Prostate gland (tissue), 2 donors: Measurements from ENCODE around the gene CHAF1A. TPM values are rescaled to one million over a fixed set of nuclear protein-coding genes. Genes with fewer than 3 reads are reported as not detected.

Experiments
- DNase-seq: peaks from one replicate; pipeline ENCODE4 v3.0.0-alpha.2; 2019; ENCODE audit warnings: low spot score
- H3K27ac ChIP-seq, 2 donors: fragments of 200-600 bp; sonication (generic); 2 replicates each; pipeline ENCODE4 v1.5.1; 2017 to 2019
- H3K27me3 ChIP-seq: fragments of 200-600 bp; sonication (generic); replicated peaks from 2 replicates; pipeline ENCODE4 v1.5.1; 2019; ENCODE audit not compliant: insufficient read depth
- H3K36me3 ChIP-seq, 2 donors: fragments of 200-600 bp; sonication (generic); 1 replicate in 1 of 2; 2 replicates in 1 of 2; pipeline versions ENCODE4 v1.5.1 to v1.8.1; 2017 to 2019
- H3K4me1 ChIP-seq: fragments of 200-600 bp; sonication (generic); replicated peaks from 2 replicates; pipeline ENCODE4 v1.5.1; 2019
- H3K4me3 ChIP-seq, 2 donors: fragments of 200-600 bp; sonication (generic); 2 replicates each; pipeline ENCODE4 v1.5.1; 2017 to 2019
- H3K9me3 ChIP-seq: fragments of 200-600 bp; sonication (generic); 2 replicates; pipeline ENCODE4 v1.5.1; 2017
- POLR2A ChIP-seq: fragments of 450-650 bp; IDR thresholded peaks from one replicate; pipeline ENCODE4 v1.6.1; 2016; ENCODE audit warnings: antibody characterized with exemption, mild to moderate bottlenecking
- POLR2AphosphoS5 ChIP-seq: sonication (generic); formaldehyde crosslinking; IDR thresholded peaks from one replicate; pipeline ENCODE4 v1.6.1; 2017; ENCODE audit warnings: antibody characterized with exemption
- WGBS: methylation state at CpG from one replicate; pipeline ENCODE4 v1.1.5; 2018; 5-methylcytosine and 5-hydroxymethylcytosine counted together
- intact Hi-C: fragments of 100-400 bp; cut with DNase I; formaldehyde crosslinking; loops from one replicate; pipeline ENCODE4 v1.14.2; 2022
- total RNA-seq, 2 donors: library from RNA; depleted of rRNA; stranded (reverse); fragments of >200 nt; gene quantifications; one replicate each; pipeline ENCODE4 v1.1.0, GENCODE V29; 2016
- TF ChIP-seq, protein P1 (sequence below), 4 experiments: fragments of 200-600 bp in 2 of 4; fragments of 450-650 bp in 2 of 4; sonication (generic) in 2 of 4; IDR thresholded peaks; 1 replicate in 3 of 4; 2 replicates in 1 of 4; pipeline ENCODE4 v1.5.1; 2016 to 2019; ENCODE audit warnings: antibody characterized with exemption in 4 of 4, mild to moderate bottlenecking in 2 of 4, moderate library complexity in 2 of 4

CHAF1A gene
- total RNA-seq, 2 donors from 2014 or later, result 13.0 to 18.1 TPM

DNA sequence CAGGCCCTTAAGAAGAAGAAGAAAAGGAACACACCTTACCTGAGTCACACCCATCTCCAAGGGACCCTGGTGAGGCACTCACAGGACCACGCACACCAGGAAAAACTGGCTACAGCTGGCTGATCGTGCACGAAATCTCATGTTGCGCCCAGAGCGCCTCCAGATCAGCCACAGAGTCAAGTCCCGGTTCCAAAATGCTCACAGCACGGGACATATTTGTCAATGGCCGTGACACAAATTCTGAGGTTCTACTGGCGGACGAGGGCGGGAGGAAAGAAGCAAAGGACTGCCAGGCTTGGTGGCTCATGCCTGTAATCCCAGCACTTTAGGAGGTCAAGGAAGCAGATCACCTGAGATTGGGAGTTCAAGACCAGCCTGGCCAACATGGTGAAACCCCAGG is 23.6 kb upstream of the CHAF1A start:
- H3K27ac ChIP-seq, result no peak overlapping the region
- H3K4me1 ChIP-seq, result peaks cover 37% of the 10 kb centered on the region
- WGBS, result 83% methylated on average over 11 of the region's 11 CpGs
- no peak for TF ChIP-seq POLR2AphosphoS5
- TF ChIP-seq, protein P1, sequence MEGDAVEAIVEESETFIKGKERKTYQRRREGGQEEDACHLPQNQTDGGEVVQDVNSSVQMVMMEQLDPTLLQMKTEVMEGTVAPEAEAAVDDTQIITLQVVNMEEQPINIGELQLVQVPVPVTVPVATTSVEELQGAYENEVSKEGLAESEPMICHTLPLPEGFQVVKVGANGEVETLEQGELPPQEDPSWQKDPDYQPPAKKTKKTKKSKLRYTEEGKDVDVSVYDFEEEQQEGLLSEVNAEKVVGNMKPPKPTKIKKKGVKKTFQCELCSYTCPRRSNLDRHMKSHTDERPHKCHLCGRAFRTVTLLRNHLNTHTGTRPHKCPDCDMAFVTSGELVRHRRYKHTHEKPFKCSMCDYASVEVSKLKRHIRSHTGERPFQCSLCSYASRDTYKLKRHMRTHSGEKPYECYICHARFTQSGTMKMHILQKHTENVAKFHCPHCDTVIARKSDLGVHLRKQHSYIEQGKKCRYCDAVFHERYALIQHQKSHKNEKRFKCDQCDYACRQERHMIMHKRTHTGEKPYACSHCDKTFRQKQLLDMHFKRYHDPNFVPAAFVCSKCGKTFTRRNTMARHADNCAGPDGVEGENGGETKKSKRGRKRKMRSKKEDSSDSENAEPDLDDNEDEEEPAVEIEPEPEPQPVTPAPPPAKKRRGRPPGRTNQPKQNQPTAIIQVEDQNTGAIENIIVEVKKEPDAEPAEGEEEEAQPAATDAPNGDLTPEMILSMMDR (IDR thresholded peaks at IDR 0.05), result no peak
- H3K27me3 ChIP-seq, result no peaks in the 10 kb centered on the region
- no peaks in the 10 kb centered on the region for H3K36me3 ChIP-seq
- H3K9me3 ChIP-seq, result no peaks in the 10 kb centered on the region
- no peak overlapping the region for H3K4me3 ChIP-seq
- DNase-seq, result no peak
- intact Hi-C loops, result no loop called here

- intact Hi-C loops, result no loop called here
- Histone ChIP-seq H3K4me1 (peaks cover 33% of the 10 kb centered on the region), H3K36me3 (no peaks in the 10 kb centered on the region), H3K9me3 (no peaks in the 10 kb centered on the region), H3K27me3 (no peaks in the 10 kb centered on the region), H3K4me3 (no peak overlapping the region), H3K27ac (peak overlapping the region; percentile 29 to 35)
- TF ChIP-seq POLR2A (no peak), POLR2AphosphoS5 (peak; percentile 79)
- TF ChIP-seq, protein P1 (IDR thresholded peaks at IDR 0.05), result no peak
- 31% methylated on average over 20 of the region's 20 CpGs for WGBS
- DNase-seq, result peak; percentile 82
Measured at GRCh38 chr19:4379383-4380253, 22.8 kb upstream of the CHAF1A start.

DNA sequence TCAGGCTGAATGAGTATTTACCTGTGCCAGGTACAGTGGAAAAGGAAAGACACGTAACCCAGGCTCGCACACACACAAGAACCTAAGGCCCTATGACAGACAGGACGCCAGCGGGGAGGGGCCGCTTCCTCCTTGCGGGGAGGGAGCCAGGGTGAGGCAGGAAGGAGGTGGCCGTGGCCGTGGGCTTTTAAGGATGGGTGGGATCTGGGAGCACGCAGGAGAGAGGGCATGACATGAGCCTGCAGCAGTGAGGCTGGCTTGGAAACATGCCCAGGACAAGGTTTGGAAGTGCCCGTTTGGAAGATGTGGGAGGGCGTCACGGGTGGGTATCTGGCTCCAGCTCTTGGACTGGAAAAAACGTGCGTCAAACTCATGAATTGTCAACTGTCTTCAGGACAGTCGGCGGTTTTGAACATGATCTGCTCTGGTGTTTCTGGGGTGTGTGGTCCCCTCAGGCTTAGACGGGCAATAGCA is 22.1 kb upstream of the CHAF1A start:
- no peaks in the 10 kb centered on the region for H3K36me3 ChIP-seq
- 12% methylated on average over 17 of the region's 17 CpGs for WGBS
- H3K4me1 ChIP-seq, result peaks cover 27% of the 10 kb centered on the region
- no peaks in the 10 kb centered on the region for H3K9me3 ChIP-seq
- H3K27me3 ChIP-seq, result no peaks in the 10 kb centered on the region
- TF ChIP-seq POLR2A, result no peak
- TF ChIP-seq, protein P1 (IDR thresholded peaks at IDR 0.05), result no peak
- TF ChIP-seq POLR2AphosphoS5, result no peak
- DNase-seq, result no peak
- no peak overlapping the region for H3K4me3 ChIP-seq
- intact Hi-C loops, result no loop called here
- peak overlapping the region; percentile 29 to 35 for H3K27ac ChIP-seq

- H3K27ac ChIP-seq, result no peak overlapping the region
- H3K27me3 ChIP-seq, result no peaks in the 10 kb centered on the region
- no peaks in the 10 kb centered on the region for H3K9me3 ChIP-seq
- DNase-seq, result no peak
- no peak overlapping the region for H3K4me3 ChIP-seq
- WGBS, result 92% methylated on average over 15 of the region's 15 CpGs
- intact Hi-C loops, result no loop called here
- no peaks in the 10 kb centered on the region for H3K36me3 ChIP-seq
- no peak for TF ChIP-seq POLR2A
- H3K4me1 ChIP-seq, result peaks cover 35% of the 10 kb centered on the region
Measured at GRCh38 chr19:4385291-4386040, 17.0 kb upstream of the CHAF1A start.

DNA sequence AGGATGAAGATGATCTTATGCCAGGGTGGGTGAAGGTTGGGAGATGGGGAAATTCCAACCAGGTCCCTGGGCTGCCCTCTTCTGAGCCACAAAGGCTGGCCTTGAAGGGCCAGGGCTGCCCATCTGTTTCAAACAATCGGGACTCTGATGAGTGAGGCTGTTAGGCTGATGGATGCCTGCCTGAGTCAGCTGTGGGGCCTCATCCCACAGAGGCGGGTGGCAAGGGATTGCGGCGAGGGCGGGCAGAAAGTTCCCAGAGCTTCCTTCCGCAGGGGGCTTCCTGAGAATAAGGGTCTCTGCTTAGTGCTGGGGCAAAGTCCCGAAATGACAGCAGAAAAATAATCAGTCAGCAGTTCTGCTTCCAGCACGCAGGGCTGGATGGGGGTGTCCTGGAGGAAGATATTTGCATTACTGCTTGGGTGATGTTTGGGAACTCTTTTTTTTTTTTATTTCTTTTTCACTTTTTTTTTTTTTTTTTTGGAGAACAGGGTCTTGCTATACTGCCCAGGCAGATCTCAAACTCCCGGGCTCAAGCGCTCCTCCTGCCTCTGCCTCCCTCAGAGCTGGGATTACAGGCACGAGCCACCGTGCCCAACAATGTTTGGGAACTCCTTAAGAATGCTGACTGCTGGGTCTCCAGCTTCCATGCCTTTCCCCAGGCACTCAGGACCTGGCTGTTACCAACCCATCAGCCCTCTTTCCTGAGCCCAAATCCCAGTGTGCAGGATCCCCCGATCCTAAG is 16.2 kb upstream of the CHAF1A start:
- peaks cover 38% of the 10 kb centered on the region for H3K4me1 ChIP-seq

More for the DNA sequence above, 16.2 kb upstream of the CHAF1A start:
- Histone ChIP-seq H3K27ac (no peak overlapping the region), H3K36me3 (no peaks in the 10 kb centered on the region), H3K4me3 (no peak overlapping the region), H3K27me3 (no peaks in the 10 kb centered on the region), H3K9me3 (no peaks in the 10 kb centered on the region)
- WGBS, result 87% methylated on average over 13 of the region's 13 CpGs
- no peak for DNase-seq
- TF ChIP-seq, protein P1 (IDR thresholded peaks at IDR 0.05), result no peak
- TF ChIP-seq POLR2A, result no peak
- TF ChIP-seq POLR2AphosphoS5, result no peak
- intact Hi-C loops, result no loop called here
